HEK293 (cell line): ENCODE results near the gene CLPSL1.

Source experiments
- BCL11A ChIP-seq: fragments of 450-650 bp; formaldehyde crosslinking; IDR thresholded peaks from 2 replicates; pipeline ENCODE4 v1.5.1; 2016; ENCODE audit warnings: low read depth, missing biosample characterization, missing genetic modification characterization
- BCL11B ChIP-seq: fragments of 450-650 bp; formaldehyde crosslinking; IDR thresholded peaks from 2 replicates; pipeline ENCODE4 v1.5.1; 2016; ENCODE audit warnings: low read depth, missing biosample characterization, missing genetic modification characterization
- GLI2 ChIP-seq: fragments of 450-650 bp; formaldehyde crosslinking; IDR thresholded peaks from 2 replicates; pipeline ENCODE4; 2017; ENCODE audit warnings: missing biosample characterization, missing genetic modification characterization, low read depth, borderline replicate concordance
- HOXC10 ChIP-seq: sonication (generic); formaldehyde crosslinking; IDR thresholded peaks from 2 replicates; pipeline ENCODE4 v1.8.1; 2023; ENCODE audit warnings: mild to moderate bottlenecking, missing genetic modification reagents
- ZBTB48 ChIP-seq: fragments of 450-650 bp; formaldehyde crosslinking; IDR thresholded peaks from 2 replicates; pipeline ENCODE4 v1.5.1; 2016; ENCODE audit warnings: missing biosample characterization, missing genetic modification characterization
- ZNF23 ChIP-seq: fragments of 450-650 bp; formaldehyde crosslinking; IDR thresholded peaks from 2 replicates; pipeline ENCODE4 v1.5.1; 2016; ENCODE audit warnings: missing biosample characterization, missing genetic modification characterization, borderline replicate concordance
- ZNF366 ChIP-seq: fragments of 450-650 bp; formaldehyde crosslinking; conservative IDR thresholded peaks from 2 replicates; pipeline ENCODE4 v1.5.1; 2016; ENCODE audit warnings: missing biosample characterization, missing genetic modification characterization
- ZNF391 ChIP-seq: fragments of 450-650 bp; formaldehyde crosslinking; IDR thresholded peaks from 2 replicates; pipeline ENCODE4 v1.5.1; 2016; ENCODE audit warnings: low read depth, missing biosample characterization, missing genetic modification characterization, borderline replicate concordance
- ZNF416 ChIP-seq: fragments of 450-650 bp; formaldehyde crosslinking; IDR thresholded peaks from 2 replicates; pipeline ENCODE4 v1.5.1; 2016; ENCODE audit warnings: missing biosample characterization, missing genetic modification characterization
- ZNF426 ChIP-seq: fragments of 450-650 bp; formaldehyde crosslinking; IDR thresholded peaks from 2 replicates; pipeline ENCODE4 v1.5.1; 2017; ENCODE audit warnings: missing biosample characterization, missing genetic modification characterization, mild to moderate bottlenecking, inconsistent platforms, moderate library complexity
- ZNF549 ChIP-seq: fragments of 450-650 bp; IDR thresholded peaks from 2 replicates; pipeline ENCODE4 v1.5.1; 2018; ENCODE audit warnings: missing biosample characterization, missing genetic modification characterization, mild to moderate bottlenecking, inconsistent platforms, moderate library complexity
- ZNF558 ChIP-seq: fragments of 450-650 bp; formaldehyde crosslinking; IDR thresholded peaks from 2 replicates; pipeline ENCODE4 v1.5.1; 2016; ENCODE audit warnings: missing biosample characterization, missing genetic modification characterization
- ZNF585B ChIP-seq: fragments of 450-650 bp; formaldehyde crosslinking; IDR thresholded peaks from 2 replicates; pipeline ENCODE4 v1.5.1; 2016; ENCODE audit warnings: missing biosample characterization, missing genetic modification characterization
- ZNF600 ChIP-seq: fragments of 450-650 bp; formaldehyde crosslinking; IDR thresholded peaks from 2 replicates; pipeline ENCODE4 v1.5.1; 2016; ENCODE audit warnings: missing biosample characterization, missing genetic modification characterization
- ZNF792 ChIP-seq: fragments of 450-650 bp; formaldehyde crosslinking; IDR thresholded peaks from 2 replicates; pipeline ENCODE4 v1.5.1; 2016; ENCODE audit warnings: missing biosample characterization, missing genetic modification characterization
- ZSCAN23 ChIP-seq: fragments of 450-650 bp; formaldehyde crosslinking; IDR thresholded peaks from 2 replicates; pipeline ENCODE4 v1.5.1; 2016; ENCODE audit warnings: missing biosample characterization, missing genetic modification characterization
- TF ChIP-seq, protein P1 (sequence below): fragments of 450-650 bp; formaldehyde crosslinking; IDR thresholded peaks from 2 replicates; pipeline ENCODE4 v1.5.1; 2016; ENCODE audit warnings: missing biosample characterization, missing genetic modification characterization
- TF ChIP-seq, protein P2 (sequence below): fragments of 450-650 bp; formaldehyde crosslinking; IDR thresholded peaks from 2 replicates; pipeline ENCODE4 v1.5.1; 2017; ENCODE audit warnings: missing biosample characterization, missing genetic modification characterization
- TF ChIP-seq, protein P3 (sequence below): fragments of 450-650 bp; formaldehyde crosslinking; IDR thresholded peaks from 2 replicates; pipeline ENCODE4 v1.5.1; 2016; ENCODE audit warnings: missing biosample characterization, missing genetic modification characterization
- TF ChIP-seq, protein P4 (sequence below): fragments of 450-650 bp; formaldehyde crosslinking; IDR thresholded peaks from 2 replicates; pipeline ENCODE4 v1.5.1; 2016; ENCODE audit warnings: missing biosample characterization, missing genetic modification characterization
- TF ChIP-seq, protein P5 (sequence below): fragments of 450-650 bp; formaldehyde crosslinking; IDR thresholded peaks from 2 replicates; pipeline ENCODE4 v1.5.1; 2016; ENCODE audit warnings: missing biosample characterization, missing genetic modification characterization, borderline replicate concordance

CLPSL1 gene

DNA sequence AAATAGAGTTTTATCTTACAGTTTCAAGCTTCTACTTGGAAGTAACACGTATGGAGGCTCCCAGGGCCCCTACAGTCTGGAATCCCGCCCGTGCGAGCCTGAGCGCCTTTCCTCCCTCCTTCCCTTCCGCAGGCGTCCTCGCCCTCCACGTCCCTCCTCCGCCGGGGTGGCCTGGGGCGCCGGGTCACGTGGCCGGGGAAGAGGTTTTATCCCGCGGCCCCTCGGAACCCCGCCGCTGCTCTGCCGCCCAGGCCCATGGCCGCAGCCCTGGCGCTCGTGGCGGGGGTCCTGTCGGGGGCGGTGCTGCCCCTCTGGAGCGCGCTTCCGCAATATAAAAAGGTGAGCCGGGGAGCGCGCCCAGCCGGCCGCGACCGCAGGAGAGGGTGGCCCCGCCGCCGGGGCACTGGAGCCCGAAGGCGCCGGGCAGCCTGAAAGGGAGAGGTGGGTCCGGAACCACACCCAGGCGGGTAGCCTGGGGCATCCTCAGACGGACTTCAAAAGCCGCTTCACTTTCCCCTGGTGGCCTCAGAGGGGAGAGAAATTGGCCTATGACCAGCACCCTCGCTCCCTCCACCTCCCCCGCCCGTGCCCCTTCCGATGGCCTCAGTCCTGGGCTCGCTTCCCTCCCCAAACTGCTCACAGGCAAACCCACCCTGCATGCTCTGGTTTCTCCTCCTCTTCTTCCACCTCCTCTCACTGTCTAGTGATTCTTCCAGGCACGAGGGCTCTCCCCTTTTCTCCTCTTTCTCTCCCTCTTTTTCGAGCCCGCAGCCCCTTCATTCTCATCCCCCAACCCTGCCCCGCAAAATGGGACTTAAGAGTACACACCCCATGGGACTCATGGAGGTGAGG lies 4.2 kb upstream of the CLPSL1 start, which contains the start of gene CLPSL2 (continued):
- TF ChIP-seq GLI2 (tag by site-specific recombination): no peak
- TF ChIP-seq ZNF366: peak; percentile 83
- TF ChIP-seq ZBTB48 (tag by site-specific recombination): no peak
- TF ChIP-seq, protein P1, sequence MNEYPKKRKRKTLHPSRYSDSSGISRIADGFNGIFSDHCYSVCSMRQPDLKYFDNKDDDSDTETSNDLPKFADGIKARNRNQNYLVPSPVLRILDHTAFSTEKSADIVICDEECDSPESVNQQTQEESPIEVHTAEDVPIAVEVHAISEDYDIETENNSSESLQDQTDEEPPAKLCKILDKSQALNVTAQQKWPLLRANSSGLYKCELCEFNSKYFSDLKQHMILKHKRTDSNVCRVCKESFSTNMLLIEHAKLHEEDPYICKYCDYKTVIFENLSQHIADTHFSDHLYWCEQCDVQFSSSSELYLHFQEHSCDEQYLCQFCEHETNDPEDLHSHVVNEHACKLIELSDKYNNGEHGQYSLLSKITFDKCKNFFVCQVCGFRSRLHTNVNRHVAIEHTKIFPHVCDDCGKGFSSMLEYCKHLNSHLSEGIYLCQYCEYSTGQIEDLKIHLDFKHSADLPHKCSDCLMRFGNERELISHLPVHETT: no peak
- TF ChIP-seq ZSCAN23 (tag by site-specific recombination): no peak
- TF ChIP-seq BCL11B (tag by site-specific recombination): no peak
- TF ChIP-seq HOXC10 (CRISPR knock-in tag): no peak
- TF ChIP-seq ZNF549 (tag by site-specific recombination): no peak
- no peak for TF ChIP-seq ZNF792
- TF ChIP-seq, protein P2, sequence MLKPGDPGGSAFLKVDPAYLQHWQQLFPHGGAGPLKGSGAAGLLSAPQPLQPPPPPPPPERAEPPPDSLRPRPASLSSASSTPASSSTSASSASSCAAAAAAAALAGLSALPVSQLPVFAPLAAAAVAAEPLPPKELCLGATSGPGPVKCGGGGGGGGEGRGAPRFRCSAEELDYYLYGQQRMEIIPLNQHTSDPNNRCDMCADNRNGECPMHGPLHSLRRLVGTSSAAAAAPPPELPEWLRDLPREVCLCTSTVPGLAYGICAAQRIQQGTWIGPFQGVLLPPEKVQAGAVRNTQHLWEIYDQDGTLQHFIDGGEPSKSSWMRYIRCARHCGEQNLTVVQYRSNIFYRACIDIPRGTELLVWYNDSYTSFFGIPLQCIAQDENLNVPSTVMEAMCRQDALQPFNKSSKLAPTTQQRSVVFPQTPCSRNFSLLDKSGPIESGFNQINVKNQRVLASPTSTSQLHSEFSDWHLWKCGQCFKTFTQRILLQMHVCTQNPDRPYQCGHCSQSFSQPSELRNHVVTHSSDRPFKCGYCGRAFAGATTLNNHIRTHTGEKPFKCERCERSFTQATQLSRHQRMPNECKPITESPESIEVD (tag by site-specific recombination): no peak
- no peak for TF ChIP-seq ZNF416 (tag by site-specific recombination)
- TF ChIP-seq, protein P3, sequence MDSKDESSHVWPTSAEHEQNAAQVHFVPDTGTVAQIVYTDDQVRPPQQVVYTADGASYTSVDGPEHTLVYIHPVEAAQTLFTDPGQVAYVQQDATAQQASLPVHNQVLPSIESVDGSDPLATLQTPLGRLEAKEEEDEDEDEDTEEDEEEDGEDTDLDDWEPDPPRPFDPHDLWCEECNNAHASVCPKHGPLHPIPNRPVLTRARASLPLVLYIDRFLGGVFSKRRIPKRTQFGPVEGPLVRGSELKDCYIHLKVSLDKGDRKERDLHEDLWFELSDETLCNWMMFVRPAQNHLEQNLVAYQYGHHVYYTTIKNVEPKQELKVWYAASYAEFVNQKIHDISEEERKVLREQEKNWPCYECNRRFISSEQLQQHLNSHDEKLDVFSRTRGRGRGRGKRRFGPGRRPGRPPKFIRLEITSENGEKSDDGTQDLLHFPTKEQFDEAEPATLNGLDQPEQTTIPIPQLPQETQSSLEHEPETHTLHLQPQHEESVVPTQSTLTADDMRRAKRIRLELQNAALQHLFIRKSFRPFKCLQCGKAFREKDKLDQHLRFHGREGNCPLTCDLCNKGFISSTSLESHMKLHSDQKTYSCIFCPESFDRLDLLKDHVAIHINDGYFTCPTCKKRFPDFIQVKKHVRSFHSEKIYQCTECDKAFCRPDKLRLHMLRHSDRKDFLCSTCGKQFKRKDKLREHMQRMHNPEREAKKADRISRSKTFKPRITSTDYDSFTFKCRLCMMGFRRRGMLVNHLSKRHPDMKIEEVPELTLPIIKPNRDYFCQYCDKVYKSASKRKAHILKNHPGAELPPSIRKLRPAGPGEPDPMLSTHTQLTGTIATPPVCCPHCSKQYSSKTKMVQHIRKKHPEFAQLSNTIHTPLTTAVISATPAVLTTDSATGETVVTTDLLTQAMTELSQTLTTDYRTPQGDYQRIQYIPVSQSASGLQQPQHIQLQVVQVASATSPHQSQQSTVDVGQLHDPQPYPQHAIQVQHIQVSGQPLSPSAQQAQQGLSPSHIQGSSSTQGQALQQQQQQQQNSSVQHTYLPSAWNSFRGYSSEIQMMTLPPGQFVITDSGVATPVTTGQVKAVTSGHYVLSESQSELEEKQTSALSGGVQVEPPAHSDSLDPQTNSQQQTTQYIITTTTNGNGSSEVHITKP (tag by site-specific recombination): peak; percentile 50
- TF ChIP-seq ZNF558 (tag by site-specific recombination): no peak
- TF ChIP-seq ZNF391 (tag by site-specific recombination): no peak
- TF ChIP-seq, protein P4, sequence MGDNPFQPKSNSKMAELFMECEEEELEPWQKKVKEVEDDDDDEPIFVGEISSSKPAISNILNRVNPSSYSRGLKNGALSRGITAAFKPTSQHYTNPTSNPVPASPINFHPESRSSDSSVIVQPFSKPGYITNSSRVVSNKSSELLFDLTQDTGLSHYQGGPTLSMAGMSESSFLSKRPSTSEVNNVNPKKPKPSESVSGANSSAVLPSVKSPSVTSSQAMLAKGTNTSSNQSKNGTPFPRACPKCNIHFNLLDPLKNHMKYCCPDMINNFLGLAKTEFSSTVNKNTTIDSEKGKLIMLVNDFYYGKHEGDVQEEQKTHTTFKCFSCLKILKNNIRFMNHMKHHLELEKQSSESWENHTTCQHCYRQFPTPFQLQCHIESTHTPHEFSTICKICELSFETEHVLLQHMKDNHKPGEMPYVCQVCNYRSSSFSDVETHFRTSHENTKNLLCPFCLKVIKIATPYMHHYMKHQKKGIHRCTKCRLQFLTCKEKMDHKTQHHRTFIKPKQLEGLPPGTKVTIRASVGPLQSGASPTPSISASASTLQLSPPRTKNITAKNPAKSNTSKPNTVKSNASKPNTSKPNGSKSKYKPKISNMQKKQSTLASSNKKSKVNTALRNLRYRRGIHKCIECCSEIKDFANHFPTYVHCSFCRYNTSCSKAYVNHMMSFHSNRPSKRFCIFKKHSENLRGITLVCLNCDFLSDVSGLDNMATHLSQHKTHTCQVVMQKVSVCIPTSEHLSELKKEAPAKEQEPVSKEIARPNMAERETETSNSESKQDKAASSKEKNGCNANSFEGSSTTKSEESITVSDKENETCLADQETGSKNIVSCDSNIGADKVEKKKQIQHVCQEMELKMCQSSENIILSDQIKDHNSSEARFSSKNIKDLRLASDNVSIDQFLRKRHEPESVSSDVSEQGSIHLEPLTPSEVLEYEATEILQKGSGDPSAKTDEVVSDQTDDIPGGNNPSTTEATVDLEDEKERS: no peak
- no peak for TF ChIP-seq ZNF426 (tag by site-specific recombination)
- no peak for TF ChIP-seq ZNF585B (tag by site-specific recombination)
- TF ChIP-seq, protein P5, sequence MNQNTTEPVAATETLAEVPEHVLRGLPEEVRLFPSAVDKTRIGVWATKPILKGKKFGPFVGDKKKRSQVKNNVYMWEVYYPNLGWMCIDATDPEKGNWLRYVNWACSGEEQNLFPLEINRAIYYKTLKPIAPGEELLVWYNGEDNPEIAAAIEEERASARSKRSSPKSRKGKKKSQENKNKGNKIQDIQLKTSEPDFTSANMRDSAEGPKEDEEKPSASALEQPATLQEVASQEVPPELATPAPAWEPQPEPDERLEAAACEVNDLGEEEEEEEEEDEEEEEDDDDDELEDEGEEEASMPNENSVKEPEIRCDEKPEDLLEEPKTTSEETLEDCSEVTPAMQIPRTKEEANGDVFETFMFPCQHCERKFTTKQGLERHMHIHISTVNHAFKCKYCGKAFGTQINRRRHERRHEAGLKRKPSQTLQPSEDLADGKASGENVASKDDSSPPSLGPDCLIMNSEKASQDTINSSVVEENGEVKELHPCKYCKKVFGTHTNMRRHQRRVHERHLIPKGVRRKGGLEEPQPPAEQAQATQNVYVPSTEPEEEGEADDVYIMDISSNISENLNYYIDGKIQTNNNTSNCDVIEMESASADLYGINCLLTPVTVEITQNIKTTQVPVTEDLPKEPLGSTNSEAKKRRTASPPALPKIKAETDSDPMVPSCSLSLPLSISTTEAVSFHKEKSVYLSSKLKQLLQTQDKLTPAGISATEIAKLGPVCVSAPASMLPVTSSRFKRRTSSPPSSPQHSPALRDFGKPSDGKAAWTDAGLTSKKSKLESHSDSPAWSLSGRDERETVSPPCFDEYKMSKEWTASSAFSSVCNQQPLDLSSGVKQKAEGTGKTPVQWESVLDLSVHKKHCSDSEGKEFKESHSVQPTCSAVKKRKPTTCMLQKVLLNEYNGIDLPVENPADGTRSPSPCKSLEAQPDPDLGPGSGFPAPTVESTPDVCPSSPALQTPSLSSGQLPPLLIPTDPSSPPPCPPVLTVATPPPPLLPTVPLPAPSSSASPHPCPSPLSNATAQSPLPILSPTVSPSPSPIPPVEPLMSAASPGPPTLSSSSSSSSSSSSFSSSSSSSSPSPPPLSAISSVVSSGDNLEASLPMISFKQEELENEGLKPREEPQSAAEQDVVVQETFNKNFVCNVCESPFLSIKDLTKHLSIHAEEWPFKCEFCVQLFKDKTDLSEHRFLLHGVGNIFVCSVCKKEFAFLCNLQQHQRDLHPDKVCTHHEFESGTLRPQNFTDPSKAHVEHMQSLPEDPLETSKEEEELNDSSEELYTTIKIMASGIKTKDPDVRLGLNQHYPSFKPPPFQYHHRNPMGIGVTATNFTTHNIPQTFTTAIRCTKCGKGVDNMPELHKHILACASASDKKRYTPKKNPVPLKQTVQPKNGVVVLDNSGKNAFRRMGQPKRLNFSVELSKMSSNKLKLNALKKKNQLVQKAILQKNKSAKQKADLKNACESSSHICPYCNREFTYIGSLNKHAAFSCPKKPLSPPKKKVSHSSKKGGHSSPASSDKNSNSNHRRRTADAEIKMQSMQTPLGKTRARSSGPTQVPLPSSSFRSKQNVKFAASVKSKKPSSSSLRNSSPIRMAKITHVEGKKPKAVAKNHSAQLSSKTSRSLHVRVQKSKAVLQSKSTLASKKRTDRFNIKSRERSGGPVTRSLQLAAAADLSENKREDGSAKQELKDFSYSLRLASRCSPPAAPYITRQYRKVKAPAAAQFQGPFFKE (tag by site-specific recombination): no peak
- no peak for TF ChIP-seq BCL11A (tag by site-specific recombination)
- no peak for TF ChIP-seq ZNF23 (tag by site-specific recombination)
- TF ChIP-seq ZNF600 (tag by site-specific recombination): 0 out of 2 replicates have a peak, but pooled peaks have one; percentile 43
